Ovary (tissue), 9 donors: ENCODE results near the gene PHKA1. TPM values are rescaled to one million over a fixed set of nuclear protein-coding genes. Genes with fewer than 3 reads are reported as not detected.
"Not testable (repeated sequence)": the region's sequence is repeated elsewhere in the genome, so short reads cannot be mapped to it uniquely, and the experiment has no call there.

Experiments
- DNase-seq, 5 donors: peaks; one replicate each; pipeline ENCODE4 v3.0.0-alpha.2; 2019 to 2020
- H3K27ac ChIP-seq, 2 donors: fragments of 200-600 bp; one replicate each; pipeline versions ENCODE4 v1.5.1 to v1.8.0; 2019 to 2022
- H3K27me3 ChIP-seq: fragments of 200-600 bp; one replicate; pipeline ENCODE4 v1.8.0; 2022
- H3K36me3 ChIP-seq: fragments of 200-600 bp; sonication (generic); one replicate; pipeline ENCODE4 v1.5.1; 2019
- H3K4me1 ChIP-seq: one replicate; pipeline ENCODE4 v1.8.1; 2013; ENCODE audit warnings: mild to moderate bottlenecking, moderate library complexity; ENCODE audit not compliant: insufficient read depth
- H3K4me3 ChIP-seq: fragments of 200-600 bp; sonication (generic); one replicate; pipeline ENCODE4 v1.5.1; 2017
- H3K9me3 ChIP-seq, 2 donors: fragments of 200-600 bp in 1 of 2; sonication (generic) in 1 of 2; one replicate each; pipeline versions ENCODE4 v1.5.1 to v1.8.1; 2013 to 2019; ENCODE audit warnings: mild to moderate bottlenecking in 1 of 2, moderate library complexity in 1 of 2
- EP300 ChIP-seq: sonication (generic); formaldehyde crosslinking; IDR thresholded peaks from one replicate; pipeline ENCODE4 v1.6.1; 2017; ENCODE audit warnings: antibody characterized with exemption
- POLR2A ChIP-seq: fragments of 450-650 bp; IDR thresholded peaks from one replicate; pipeline ENCODE4 v1.6.1; 2017; ENCODE audit warnings: antibody characterized with exemption, mild to moderate bottlenecking, moderate library complexity
- WGBS, 3 donors: extraction: QIAGEN DNeasy Blood & Tissue Kit in 1 of 3; methylation state at CpG; one replicate each; pipeline versions ENCODE4 v1.1.5 to v1.1.7; 2013 to 2017; 5-methylcytosine and 5-hydroxymethylcytosine counted together
- intact Hi-C, 4 donors: fragments of 100-400 bp; cut with DNase I; formaldehyde crosslinking; loops; one replicate each; pipeline versions ENCODE4 v1.11.0 to v1.15.1; 2022 to 2023
- polyA plus RNA-seq, 2 donors: library from polyadenylated mRNA; stranded (reverse); fragments of 200-250 nt in 1 of 2; fragments of 350-450 nt in 1 of 2; fragmentation: Illumina TruSeq in 1 of 2; extraction: RNeasy Lipid Tissue Mini Kit (QIAGEN cat#74804) in 1 of 2; gene quantifications; one replicate each; pipeline ENCODE4 v1.2.3, GENCODE V29; 2013 to 2014
- total RNA-seq, 7 donors: library from RNA; depleted of rRNA in 2 of 7; stranded (reverse); fragments of >200 nt in 2 of 7; fragmentation: NEBNext Ultra II Directional in 3 of 7; extraction: Animal tissue kit (Norgen Biotek cat#: 25700) in 3 of 7; gene quantifications; one replicate each; pipeline versions ENCODE4 v1.1.0 to v1.2.4, GENCODE V29; 2016 to 2023
- TF ChIP-seq, protein P1 (sequence below), 3 donors: fragments of 450-650 bp in 2 of 3; fragments of 200-600 bp in 1 of 3; IDR thresholded peaks; one replicate each; pipeline versions ENCODE4 v1.5.1 to v1.8.0; 2016 to 2022; ENCODE audit warnings: antibody characterized with exemption in 3 of 3, mild to moderate bottlenecking in 1 of 3
- donor health status: DM: no; HTN: no; CAD: no; lungs with moderate emphysema.
- donor health status: DM: no; HTN: no; CAD: no.
- donor health status: Bipolar disorder and iron deficiency.
- donor health status: DM: yes; HTN: yes; CAD: no.
- donor health status: DM: no; HTN: no; CAD: no.
- donor health status: DM: yes; HTN: yes; CAD: no.

PHKA1 gene
- total and polyA plus RNA-seq, 9 donors, result 4.6 to 14.8 (median 9.2) TPM

DNA sequence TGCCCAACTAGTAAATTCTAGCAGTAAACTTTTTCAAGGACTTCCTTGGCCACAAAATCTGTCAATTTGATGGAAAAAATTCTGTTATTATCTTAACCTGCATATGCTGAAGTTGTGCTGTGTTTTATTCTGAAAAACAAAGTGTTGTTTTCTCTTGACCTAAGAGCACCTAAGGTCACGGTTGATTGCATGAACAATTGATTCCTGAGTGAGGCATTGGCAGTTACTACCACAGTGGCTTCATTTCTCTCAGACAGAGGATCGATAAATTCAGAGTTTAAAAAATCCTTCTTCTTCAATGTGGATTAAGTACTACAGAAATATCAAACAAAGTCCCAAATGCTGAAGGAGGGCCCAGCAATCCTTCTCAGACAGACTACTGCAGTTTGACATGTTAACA, 147.7 kb downstream of the PHKA1 start:
- H3K9me3 ChIP-seq, result no peaks in the 10 kb centered on the region
- no peaks in the 10 kb centered on the region for H3K27me3 ChIP-seq
- DNase-seq, result no peak
- 73 to 79% (median 76%) methylated on average over 2 of the region's 2 CpGs for WGBS, 3 donors
- intact Hi-C loops, result no loop called here
- no peak overlapping the region for H3K4me3 ChIP-seq
- TF ChIP-seq EP300 (no peak), POLR2A (no peak)
- TF ChIP-seq, protein P1, sequence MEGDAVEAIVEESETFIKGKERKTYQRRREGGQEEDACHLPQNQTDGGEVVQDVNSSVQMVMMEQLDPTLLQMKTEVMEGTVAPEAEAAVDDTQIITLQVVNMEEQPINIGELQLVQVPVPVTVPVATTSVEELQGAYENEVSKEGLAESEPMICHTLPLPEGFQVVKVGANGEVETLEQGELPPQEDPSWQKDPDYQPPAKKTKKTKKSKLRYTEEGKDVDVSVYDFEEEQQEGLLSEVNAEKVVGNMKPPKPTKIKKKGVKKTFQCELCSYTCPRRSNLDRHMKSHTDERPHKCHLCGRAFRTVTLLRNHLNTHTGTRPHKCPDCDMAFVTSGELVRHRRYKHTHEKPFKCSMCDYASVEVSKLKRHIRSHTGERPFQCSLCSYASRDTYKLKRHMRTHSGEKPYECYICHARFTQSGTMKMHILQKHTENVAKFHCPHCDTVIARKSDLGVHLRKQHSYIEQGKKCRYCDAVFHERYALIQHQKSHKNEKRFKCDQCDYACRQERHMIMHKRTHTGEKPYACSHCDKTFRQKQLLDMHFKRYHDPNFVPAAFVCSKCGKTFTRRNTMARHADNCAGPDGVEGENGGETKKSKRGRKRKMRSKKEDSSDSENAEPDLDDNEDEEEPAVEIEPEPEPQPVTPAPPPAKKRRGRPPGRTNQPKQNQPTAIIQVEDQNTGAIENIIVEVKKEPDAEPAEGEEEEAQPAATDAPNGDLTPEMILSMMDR (IDR thresholded peaks at IDR 0.05), result no peak
- no peak overlapping the region for H3K27ac ChIP-seq
- no peaks in the 10 kb centered on the region for H3K36me3 ChIP-seq
- no peaks in the 10 kb centered on the region for H3K4me1 ChIP-seq

DNA sequence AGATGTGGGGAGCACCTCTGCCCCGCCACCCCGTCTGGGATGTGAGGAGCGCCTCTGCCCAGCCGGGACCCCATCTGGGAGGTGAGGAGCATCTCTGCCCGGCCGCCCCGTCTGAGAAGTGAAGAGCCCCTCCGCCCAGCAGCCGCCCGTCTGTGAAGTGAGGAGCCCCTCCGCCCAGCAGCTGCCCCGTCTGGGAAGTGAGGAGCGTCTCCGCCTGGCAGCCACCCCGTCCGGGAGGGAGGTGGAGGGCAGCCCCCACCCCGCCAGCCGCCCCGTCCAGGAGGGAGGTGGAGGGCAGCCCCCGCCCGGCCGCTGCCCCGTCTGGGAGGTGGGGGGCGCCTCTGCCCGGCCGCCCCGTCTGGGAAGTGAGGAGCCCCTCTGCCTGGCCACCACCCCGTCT, 154.5 kb downstream of the PHKA1 start:
- intact Hi-C loops, H3K36me3 ChIP-seq: not testable (repeated sequence)
- WGBS, 3 donors, result 91 to 95% (median 92%) methylated on average over 22 to 28 of the region's 28 CpGs

DNA sequence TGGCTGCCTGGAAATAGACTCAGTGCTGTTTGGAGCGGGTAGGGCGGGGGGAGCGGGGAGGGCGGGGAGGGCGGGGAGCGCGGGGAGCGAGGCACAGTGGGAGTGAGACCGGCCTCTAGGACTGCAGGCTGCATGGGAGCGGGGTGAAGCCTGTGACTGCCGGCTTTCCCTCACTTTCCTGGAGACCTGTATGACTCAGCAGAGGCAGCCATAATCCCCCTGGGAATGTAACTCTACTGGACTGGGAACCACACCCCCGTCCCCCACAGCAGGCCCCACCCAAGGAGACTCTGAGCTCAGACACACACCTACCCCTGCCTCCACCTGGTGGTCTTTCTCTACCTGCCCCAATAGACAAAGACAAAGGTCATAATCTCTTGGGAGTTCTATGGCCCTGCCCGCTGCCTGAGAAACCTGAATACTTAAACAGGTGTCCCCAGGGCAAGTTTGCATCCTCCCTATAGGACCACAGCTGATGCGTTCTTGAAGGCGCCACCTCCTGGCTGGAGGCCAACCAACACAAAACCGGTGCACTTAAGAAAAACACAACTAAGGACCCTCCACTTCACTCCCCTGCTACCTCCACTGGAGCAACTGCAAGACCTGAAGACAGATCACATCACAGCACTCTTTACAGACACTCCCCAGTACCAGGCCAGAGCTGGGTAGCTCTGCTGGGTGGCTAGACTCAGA, 159.5 kb downstream of the PHKA1 start:
- intact Hi-C loops, result no loop called here
- Histone ChIP-seq H3K27ac (no peak overlapping the region), H3K27me3 (no peaks in the 10 kb centered on the region), H3K36me3 (no peaks in the 10 kb centered on the region), H3K4me3 (no peak overlapping the region), H3K4me1 (no peaks in the 10 kb centered on the region), H3K9me3 (no peaks in the 10 kb centered on the region)
- no peak for DNase-seq
- TF ChIP-seq, protein P1 (IDR thresholded peaks at IDR 0.05), result no peak
- TF ChIP-seq POLR2A, result no peak
- TF ChIP-seq EP300, result no peak
- 62 to 72% (median 67%) methylated on average over 13 to 16 of the region's 16 CpGs for WGBS, 3 donors

More for the DNA sequence above, 154.5 kb downstream of the PHKA1 start:
- not testable (repeated sequence) for DNase-seq, H3K27me3 ChIP-seq, H3K9me3 ChIP-seq, H3K27ac ChIP-seq, H3K4me3 ChIP-seq, H3K4me1 ChIP-seq

DNA sequence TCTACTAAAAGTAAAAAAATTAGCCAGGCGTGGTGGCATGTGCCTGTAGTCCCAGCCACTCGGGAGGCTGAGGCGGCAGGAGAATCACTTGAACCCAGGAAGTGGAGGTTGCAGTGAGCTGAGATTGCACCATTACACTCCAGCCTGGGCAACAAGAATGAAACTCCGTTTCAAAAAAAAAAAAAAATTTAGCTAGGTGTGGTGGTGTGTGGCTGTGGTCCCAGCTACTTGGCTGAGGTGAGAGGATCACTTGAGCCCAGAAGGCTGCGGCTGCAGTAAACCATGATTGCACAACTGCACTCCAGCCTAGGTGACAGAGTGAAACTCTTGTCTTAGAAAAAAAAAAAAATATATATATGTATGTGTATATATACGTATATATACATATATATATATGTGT, 161.7 kb downstream of the PHKA1 start:
- H3K36me3 ChIP-seq, H3K4me1 ChIP-seq, H3K27ac ChIP-seq, H3K4me3 ChIP-seq, DNase-seq, H3K9me3 ChIP-seq, intact Hi-C loops, H3K27me3 ChIP-seq: not testable (repeated sequence)
- 82 to 83% (median 83%) methylated on average over 6 of the region's 6 CpGs for WGBS, 3 donors

DNA sequence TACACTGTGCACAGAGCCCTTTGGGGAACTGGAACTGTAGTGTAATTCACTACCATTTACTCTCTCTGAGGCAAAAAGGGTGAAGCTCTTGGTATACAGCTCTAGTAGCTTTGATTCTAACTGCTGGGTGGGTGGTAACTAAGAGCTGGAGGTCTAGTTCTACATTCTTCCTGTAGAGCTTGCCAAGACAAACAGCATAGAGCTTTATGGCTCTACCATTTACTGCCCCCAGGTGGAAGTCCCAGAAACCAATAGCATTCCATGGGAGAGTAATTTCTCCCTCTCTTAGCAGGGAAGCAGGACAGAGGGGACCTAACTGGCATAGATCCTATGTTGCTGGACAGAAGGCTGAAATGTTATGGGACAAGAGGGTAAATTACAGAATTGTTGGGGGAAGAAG, 168.1 kb downstream of the PHKA1 start:
- intact Hi-C loops, result no loop called here
- H3K9me3 ChIP-seq, result no peaks in the 10 kb centered on the region
- H3K36me3 ChIP-seq, result no peaks in the 10 kb centered on the region
- TF ChIP-seq, protein P1 (IDR thresholded peaks at IDR 0.05), result no peak
- no peaks in the 10 kb centered on the region for H3K4me1 ChIP-seq
- H3K27me3 ChIP-seq, result no peaks in the 10 kb centered on the region
- DNase-seq, result no peak
- no peak overlapping the region for H3K4me3 ChIP-seq
- H3K27ac ChIP-seq, result no peak overlapping the region
